Measurements from ENCODE around the gene ZBTB7A.

The ZBTB7A gene

GRCh38 chr19:4075373-4075772 lies 8.7 kb upstream of the ZBTB7A start:
- H3K4me1 ChIP-seq (ENCODE audit: control insufficient read depth, insufficient read depth, low read length), result peaks cover 2% of the 10 kb centered on the region
- H3K27me3 ChIP-seq (ENCODE audit: control insufficient read depth, insufficient read depth, low read length), result no peaks in the 10 kb centered on the region
- no peak overlapping the region for H3K4me3 ChIP-seq (ENCODE audit: low read length)
- H3K36me3 ChIP-seq (ENCODE audit: control insufficient read depth, insufficient read depth, low read length), result no peaks in the 10 kb centered on the region
- H3K27ac ChIP-seq (ENCODE audit: low read depth, low read length), result no peak overlapping the region
- H3K9ac ChIP-seq (ENCODE audit: low read length), result no peak overlapping the region

GRCh38 chr19:4071610-4072009 lies 4.9 kb upstream of the ZBTB7A start:
- no peak overlapping the region for H3K27ac ChIP-seq (ENCODE audit: low read depth, low read length)
- H3K4me1 ChIP-seq (ENCODE audit: control insufficient read depth, insufficient read depth, low read length), result peaks cover 5% of the 10 kb centered on the region
- H3K4me3 ChIP-seq (ENCODE audit: low read length), result no peak overlapping the region
- no peaks in the 10 kb centered on the region for H3K27me3 ChIP-seq (ENCODE audit: control insufficient read depth, insufficient read depth, low read length)
- H3K36me3 ChIP-seq (ENCODE audit: control insufficient read depth, insufficient read depth, low read length), result no peaks in the 10 kb centered on the region
- no peak overlapping the region for H3K9ac ChIP-seq (ENCODE audit: low read length)

GRCh38 chr19:4069331-4069959 lies 2.7 kb upstream of the ZBTB7A start:
- Histone ChIP-seq H3K4me3 (ENCODE audit: low read length) (peak overlapping the region; percentile 27), H3K27ac (ENCODE audit: low read depth, low read length) (no peak overlapping the region)

GRCh38 chr19:4068047-4068966 lies 1.6 kb upstream of the ZBTB7A start:
- peak overlapping the region; percentile 93 for H3K27ac ChIP-seq (ENCODE audit: low read depth, low read length)
- H3K36me3 ChIP-seq (ENCODE audit: control insufficient read depth, insufficient read depth, low read length), result no peaks in the 10 kb centered on the region
- H3K4me3 ChIP-seq (ENCODE audit: low read length), result peak overlapping the region; percentile 60
- H3K27me3 ChIP-seq (ENCODE audit: control insufficient read depth, insufficient read depth, low read length), result no peaks in the 10 kb centered on the region
- peak overlapping the region; percentile 10 for H3K9ac ChIP-seq (ENCODE audit: low read length)
- H3K4me1 ChIP-seq (ENCODE audit: control insufficient read depth, insufficient read depth, low read length), result peaks cover 10% of the 10 kb centered on the region

More at GRCh38 chr19:4069331-4069959, 2.7 kb upstream of the ZBTB7A start:
- H3K4me1 ChIP-seq (ENCODE audit: control insufficient read depth, insufficient read depth, low read length), result peaks cover 5% of the 10 kb centered on the region
- no peak overlapping the region for H3K9ac ChIP-seq (ENCODE audit: low read length)
- H3K27me3 ChIP-seq (ENCODE audit: control insufficient read depth, insufficient read depth, low read length), result no peaks in the 10 kb centered on the region
- no peaks in the 10 kb centered on the region for H3K36me3 ChIP-seq (ENCODE audit: control insufficient read depth, insufficient read depth, low read length)

- Histone ChIP-seq H3K4me3 (ENCODE audit: low read length) (peak overlapping the region; percentile 60), H3K4me1 (ENCODE audit: control insufficient read depth, insufficient read depth, low read length) (peaks cover 17% of the 10 kb centered on the region), H3K9ac (ENCODE audit: low read length) (peak overlapping the region; percentile 30), H3K27ac (ENCODE audit: low read depth, low read length) (peak overlapping the region; percentile 93), H3K36me3 (ENCODE audit: control insufficient read depth, insufficient read depth, low read length) (no peaks in the 10 kb centered on the region), H3K27me3 (ENCODE audit: control insufficient read depth, insufficient read depth, low read length) (no peaks in the 10 kb centered on the region)
These were observed 822 bp upstream of the ZBTB7A start for GRCh38 chr19:4067396-4068046.

- Histone ChIP-seq H3K4me1 (ENCODE audit: control insufficient read depth, insufficient read depth, low read length) (peaks cover 29% of the 10 kb centered on the region), H3K27me3 (ENCODE audit: control insufficient read depth, insufficient read depth, low read length) (no peaks in the 10 kb centered on the region), H3K27ac (ENCODE audit: low read depth, low read length) (peak overlapping the region; percentile 93), H3K4me3 (ENCODE audit: low read length) (peak overlapping the region; percentile 71), H3K36me3 (ENCODE audit: control insufficient read depth, insufficient read depth, low read length) (no peaks in the 10 kb centered on the region), H3K9ac (ENCODE audit: low read length) (peak overlapping the region; percentile 40)
These were observed 508 bp downstream of the ZBTB7A start for GRCh38 chr19:4066176-4066606.

- Histone ChIP-seq H3K4me3 (ENCODE audit: low read length) (peak overlapping the region; percentile 71), H3K4me1 (ENCODE audit: control insufficient read depth, insufficient read depth, low read length) (peaks cover 35% of the 10 kb centered on the region), H3K27ac (ENCODE audit: low read depth, low read length) (peak overlapping the region; percentile 94), H3K36me3 (ENCODE audit: control insufficient read depth, insufficient read depth, low read length) (no peaks in the 10 kb centered on the region), H3K27me3 (ENCODE audit: control insufficient read depth, insufficient read depth, low read length) (no peaks in the 10 kb centered on the region), H3K9ac (ENCODE audit: low read length) (no peak overlapping the region)
These were observed 1.1 kb downstream of the ZBTB7A start for GRCh38 chr19:4065430-4066175.

- Histone ChIP-seq H3K4me1 (ENCODE audit: control insufficient read depth, insufficient read depth, low read length) (peaks cover 40% of the 10 kb centered on the region), H3K27ac (ENCODE audit: low read depth, low read length) (peak overlapping the region; percentile 94), H3K27me3 (ENCODE audit: control insufficient read depth, insufficient read depth, low read length) (no peaks in the 10 kb centered on the region), H3K9ac (ENCODE audit: low read length) (peak overlapping the region; percentile 49), H3K4me3 (ENCODE audit: low read length) (peak overlapping the region; percentile 80), H3K36me3 (ENCODE audit: control insufficient read depth, insufficient read depth, low read length) (no peaks in the 10 kb centered on the region)
These were observed 2.0 kb downstream of the ZBTB7A start for GRCh38 chr19:4064496-4065260.

GRCh38 chr19:4064149-4064495 lies 2.6 kb downstream of the ZBTB7A start:
- H3K4me1 ChIP-seq (ENCODE audit: control insufficient read depth, insufficient read depth, low read length), result peaks cover 45% of the 10 kb centered on the region
- H3K36me3 ChIP-seq (ENCODE audit: control insufficient read depth, insufficient read depth, low read length), result no peaks in the 10 kb centered on the region
- no peaks in the 10 kb centered on the region for H3K27me3 ChIP-seq (ENCODE audit: control insufficient read depth, insufficient read depth, low read length)
- peak overlapping the region; percentile 68 for H3K9ac ChIP-seq (ENCODE audit: low read length)
- H3K27ac ChIP-seq (ENCODE audit: low read depth, low read length), result peak overlapping the region; percentile 94
- peak overlapping the region; percentile 80 for H3K4me3 ChIP-seq (ENCODE audit: low read length)

GRCh38 chr19:4063369-4064148 lies 3.1 kb downstream of the ZBTB7A start:
- H3K36me3 ChIP-seq (ENCODE audit: control insufficient read depth, insufficient read depth, low read length), result no peaks in the 10 kb centered on the region
- H3K27ac ChIP-seq (ENCODE audit: low read depth, low read length), result peak overlapping the region; percentile 94
- no peaks in the 10 kb centered on the region for H3K27me3 ChIP-seq (ENCODE audit: control insufficient read depth, insufficient read depth, low read length)
- H3K4me1 ChIP-seq (ENCODE audit: control insufficient read depth, insufficient read depth, low read length), result peaks cover 50% of the 10 kb centered on the region
- H3K9ac ChIP-seq (ENCODE audit: low read length), result peak overlapping the region; percentile 68
- peak overlapping the region; percentile 80 for H3K4me3 ChIP-seq (ENCODE audit: low read length)
